SU-DHL-6 (cell line): Measurements from ENCODE around the gene FKBP5.

Experiments
- H2AFZ ChIP-seq: fragments of 200-600 bp; sonication (generic); 2 replicates; pipeline ENCODE4 v1.6.1; 2014; ENCODE audit warnings: low read depth, mild to moderate bottlenecking, moderate library complexity, mixed read lengths, antibody characterized with exemption, low read length; ENCODE audit not compliant: severe bottlenecking
- H3F3A ChIP-seq: fragments of 200-600 bp; shearing (Covaris generic); 2 replicates; pipeline ENCODE4 v1.6.0; 2016; ENCODE audit warnings: antibody characterized with exemption, mild to moderate bottlenecking; ENCODE audit not compliant: insufficient read depth
- H3K27ac ChIP-seq: fragments of 200-600 bp; sonication (generic); 2 replicates; pipeline ENCODE4 v1.5.1; 2016; ENCODE audit warnings: low read depth, mild to moderate bottlenecking, low read length, moderate library complexity, mixed read lengths
- H3K27me3 ChIP-seq: fragments of 200-600 bp; sonication (generic), shearing (Covaris generic); 2 replicates; pipeline ENCODE4 v1.6.0; 2014; ENCODE audit warnings: mild to moderate bottlenecking, low read length
- H3K36me3 ChIP-seq: fragments of 200-600 bp; sonication (generic); 2 replicates; pipeline ENCODE4 v1.6.1; 2014; ENCODE audit warnings: mild to moderate bottlenecking, low read length, mixed read lengths
- H3K4me2 ChIP-seq: fragments of 300-600, 200-600 bp; shearing (Covaris generic), sonication (generic); 2 replicates; pipeline ENCODE4 v1.6.0; 2014; ENCODE audit warnings: low read length, low read depth, mild to moderate bottlenecking; ENCODE audit not compliant: poor library complexity, severe bottlenecking
- H3K4me3 ChIP-seq: fragments of 200-600 bp; sonication (generic); 2 replicates; pipeline ENCODE4 v1.5.1; 2014; ENCODE audit warnings: antibody characterized with exemption, low read length, mild to moderate bottlenecking, mixed read lengths; ENCODE audit not compliant: insufficient read depth, poor library complexity, severe bottlenecking
- H3K79me2 ChIP-seq: fragments of 200-600 bp; sonication (generic); 2 replicates; pipeline ENCODE4 v1.6.1; 2014; ENCODE audit warnings: mild to moderate bottlenecking, low read length, moderate library complexity; ENCODE audit not compliant: insufficient read depth
- H3K9ac ChIP-seq: fragments of 200-600 bp; sonication (generic); 2 replicates; pipeline ENCODE4 v1.7.0; 2014; ENCODE audit warnings: mild to moderate bottlenecking, low read length
- H3K9me2 ChIP-seq: fragments of 200-600 bp; sonication (generic); replicated peaks from 2 replicates; pipeline ENCODE4 v1.6.1; 2014; ENCODE audit warnings: low read length; ENCODE audit not compliant: insufficient read depth
- H3K9me3 ChIP-seq: fragments of 200-600 bp; sonication (generic); 2 replicates; pipeline ENCODE4 v1.6.1; 2014; ENCODE audit warnings: low read length, mixed read lengths; ENCODE audit not compliant: insufficient read depth
- H4K20me1 ChIP-seq: fragments of 200-600 bp; sonication (generic); 2 replicates; pipeline ENCODE4 v1.6.1; 2014; ENCODE audit warnings: low read depth, mild to moderate bottlenecking, antibody characterized with exemption, low read length, moderate library complexity, mixed read lengths
- CTCF ChIP-seq: fragments of 200-600 bp; sonication (generic); IDR thresholded peaks from one replicate; pipeline ENCODE4 v1.5.1; 2017; ENCODE audit warnings: antibody characterized with exemption, mild to moderate bottlenecking, low read length, moderate library complexity; ENCODE audit not compliant: insufficient read depth, poor library complexity, severe bottlenecking
- EZH2phosphoT487 ChIP-seq: fragments of 200-600 bp; sonication (generic), shearing (Covaris generic); conservative IDR thresholded peaks from 2 replicates; pipeline ENCODE4 v1.6.1; 2018; ENCODE audit warnings: mild to moderate bottlenecking, antibody characterized with exemption, low read length, moderate library complexity, mixed read lengths

The FKBP5 gene

GRCh38 chr6:35566794-35567193 is 121.9 kb downstream of the FKBP5 start:
- Histone ChIP-seq H3K9me2 (no peaks in the 10 kb centered on the region), H3K79me2 (no peaks in the 10 kb centered on the region), H3K27me3 (no peaks in the 10 kb centered on the region), H3F3A (peaks cover 3% of the 10 kb centered on the region; the same call in 1 of the 2 replicates), H3K27ac (no peak overlapping the region), H3K9ac (no peak overlapping the region), H3K4me3 (no peak overlapping the region), H3K36me3 (no peaks in the 10 kb centered on the region), H3K4me2 (no peak overlapping the region), H4K20me1 (no peaks in the 10 kb centered on the region), H2AFZ (no peak overlapping the region), H3K9me3 (no peaks in the 10 kb centered on the region)
- TF ChIP-seq CTCF (no peak), EZH2phosphoT487 (no peak)

GRCh38 chr6:35564733-35565132 is 124.0 kb downstream of the FKBP5 start:
- no peak overlapping the region for H3K27ac ChIP-seq
- TF ChIP-seq CTCF (no peak), EZH2phosphoT487 (no peak)
- H2AFZ ChIP-seq: no peak overlapping the region
- H3K4me3 ChIP-seq: no peak overlapping the region
- no peak overlapping the region for H3K9ac ChIP-seq
- H3F3A ChIP-seq: no peaks in the 10 kb centered on the region
- H3K4me2 ChIP-seq: no peak overlapping the region
- no peaks in the 10 kb centered on the region for H3K9me3 ChIP-seq
- H4K20me1 ChIP-seq: no peaks in the 10 kb centered on the region
- H3K79me2 ChIP-seq: no peaks in the 10 kb centered on the region
- no peaks in the 10 kb centered on the region for H3K36me3 ChIP-seq
- H3K27me3 ChIP-seq: no peaks in the 10 kb centered on the region
- no peaks in the 10 kb centered on the region for H3K9me2 ChIP-seq

DNA sequence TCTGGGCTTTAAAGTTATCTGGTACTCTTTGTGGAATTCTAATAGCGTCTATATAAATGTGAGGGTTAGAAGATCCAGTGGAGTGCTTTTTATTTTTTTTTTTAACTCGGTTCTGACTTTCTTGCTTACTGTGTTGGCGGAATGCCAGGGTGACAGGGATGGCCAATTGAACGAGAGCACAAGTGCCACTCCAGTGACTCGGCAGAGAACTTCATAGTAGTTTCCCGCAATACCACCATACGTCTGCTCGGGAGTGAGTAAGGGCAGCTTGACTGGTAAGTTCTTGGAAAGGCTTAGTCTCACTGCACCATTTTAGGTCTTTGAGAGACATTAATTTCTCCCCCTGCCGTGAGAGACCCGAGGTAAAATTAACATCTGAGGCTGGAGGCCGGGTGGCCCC is 126.7 kb downstream of the FKBP5 start:
- Histone ChIP-seq H4K20me1 (no peaks in the 10 kb centered on the region), H2AFZ (no peak overlapping the region), H3K36me3 (no peaks in the 10 kb centered on the region), H3K4me3 (no peak overlapping the region), H3K9me3 (no peaks in the 10 kb centered on the region), H3K4me2 (no peak overlapping the region), H3K79me2 (no peaks in the 10 kb centered on the region), H3K9ac (no peak overlapping the region), H3K9me2 (no peaks in the 10 kb centered on the region), H3K27me3 (no peaks in the 10 kb centered on the region), H3F3A (no peaks in the 10 kb centered on the region), H3K27ac (no peak overlapping the region)
- TF ChIP-seq CTCF: no peak
- no peak for TF ChIP-seq EZH2phosphoT487

DNA sequence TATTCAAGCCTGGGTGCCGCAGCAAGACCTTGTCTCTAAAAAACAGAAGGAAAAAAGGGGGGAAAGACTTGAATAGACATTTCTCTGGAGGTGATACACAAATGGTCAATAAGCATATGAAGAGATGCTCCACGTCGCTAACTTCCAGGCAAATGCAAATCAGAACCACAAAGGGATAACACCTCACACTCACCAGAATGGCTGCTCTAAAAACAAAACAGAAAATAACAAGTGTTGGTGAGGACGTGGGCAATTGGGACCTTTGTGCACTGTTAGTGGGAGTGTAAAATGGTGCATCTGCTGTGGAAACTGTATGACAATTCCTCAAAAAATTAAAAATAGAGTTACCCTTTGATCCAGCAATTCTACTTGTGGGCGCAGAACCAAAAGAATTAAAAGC is 127.6 kb downstream of the FKBP5 start:
- H3K27me3 ChIP-seq: no peaks in the 10 kb centered on the region
- no peak overlapping the region for H3K4me3 ChIP-seq
- H3K9me2 ChIP-seq: no peaks in the 10 kb centered on the region
- H3K27ac ChIP-seq: no peak overlapping the region
- no peaks in the 10 kb centered on the region for H4K20me1 ChIP-seq
- no peaks in the 10 kb centered on the region for H3K9me3 ChIP-seq
- TF ChIP-seq CTCF: no peak
- no peak for TF ChIP-seq EZH2phosphoT487
- no peaks in the 10 kb centered on the region for H3K79me2 ChIP-seq
- no peak overlapping the region for H2AFZ ChIP-seq
- H3F3A ChIP-seq: no peaks in the 10 kb centered on the region
- H3K4me2 ChIP-seq: no peak overlapping the region
- H3K9ac ChIP-seq: no peak overlapping the region
- no peaks in the 10 kb centered on the region for H3K36me3 ChIP-seq
